Left lung (tissue), 10 donors: ENCODE data around the gene ZCCHC2. TPM values are rescaled to one million over a fixed set of nuclear protein-coding genes. Genes with fewer than 3 reads are reported as not detected.
A peak's percentile ranks its signal among the peaks of the same experiment; 100 is the strongest.

Experiments
- ATAC-seq: fragments of 200-7000 bp; cut with Tn5 transposase; one replicate; pipeline ENCODE4 v1.9.1; 2020; ENCODE audit warnings: moderate library complexity
- DNase-seq, 4 donors: peaks; one replicate each; pipeline ENCODE4 v3.0.0-alpha.2; 2013 to 2020
- H3K27ac ChIP-seq, 2 donors: fragments of 200-600 bp; sonication (generic) in 1 of 2; one replicate each; pipeline versions ENCODE4 v1.5.0 to v1.8.0; 2020 to 2021
- H3K27me3 ChIP-seq, 2 donors: fragments of 200-600 bp; sonication (generic) in 1 of 2; one replicate each; pipeline versions ENCODE4 v1.5.0 to v1.8.0; 2020 to 2021
- H3K36me3 ChIP-seq, 2 donors: fragments of 200-600 bp; sonication (generic) in 1 of 2; one replicate each; pipeline versions ENCODE4 v1.5.0 to v1.8.0; 2020 to 2021
- H3K4me1 ChIP-seq, 2 donors: fragments of 200-600 bp; one replicate each; pipeline ENCODE4 v1.8.0; 2021
- H3K4me3 ChIP-seq, 2 donors: fragments of 200-600 bp; sonication (generic) in 1 of 2; one replicate each; pipeline versions ENCODE4 v1.5.0 to v1.8.0; 2020 to 2021; ENCODE audit warnings: mild to moderate bottlenecking in 1 of 2
- H3K9me3 ChIP-seq, 2 donors: fragments of 200-600 bp; sonication (generic) in 1 of 2; one replicate each; pipeline versions ENCODE4 v1.5.0 to v1.8.0; 2020 to 2021
- CTCF ChIP-seq, 2 donors: fragments of 200-600 bp; sonication (generic) in 1 of 2; IDR thresholded peaks; one replicate each; pipeline versions ENCODE4 v1.5.0 to v1.8.0; 2021; ENCODE audit warnings: antibody characterized with exemption in 2 of 2
- intact Hi-C, 2 donors: fragments of 100-400 bp; cut with DNase I; formaldehyde crosslinking; loops; one replicate each; pipeline versions ENCODE4 v1.11.2 to v1.14.2; 2022
- polyA plus RNA-seq, 6 donors: library from polyadenylated mRNA; unstranded; fragments of 120-200 nt; gene quantifications; one replicate each; pipeline ENCODE4 v1.2.1, GENCODE V29; 2013; ENCODE audit not compliant: insufficient read length in 6 of 6
- total RNA-seq, 2 donors: library from RNA; stranded (reverse); fragmentation: NEBNext Ultra II Directional; extraction: Animal tissue kit (Norgen Biotek cat#: 25700); gene quantifications; one replicate each; pipeline ENCODE4 v1.2.1, GENCODE V29; 2021
- donor health status: DM: no; HTN: yes; CAD: no.
- donor health status: DM: no; HTN: no; CAD: no.

ZCCHC2 gene
- total and polyA plus RNA-seq, 8 donors: 14.9 to 34.5 (median 17.0) TPM

- Histone ChIP-seq H3K4me1 (no peaks in the 10 kb centered on the region), H3K4me3 (no peak overlapping the region), H3K9me3 (no peaks in the 10 kb centered on the region), H3K27me3 (peaks cover 3 to 21% of the 10 kb centered on the region in 2 donors), H3K36me3 (no peaks in the 10 kb centered on the region), H3K27ac (no peak overlapping the region)
- DNase-seq (no peak), ATAC-seq (peak; percentile 24)
- intact Hi-C loops: no loop called here
- no peak for TF ChIP-seq CTCF (IDR thresholded peaks at IDR 0.05)
These were observed 91.7 kb downstream of the ZCCHC2 start for GRCh38 chr18:62614494-62614893.

- Histone ChIP-seq H3K4me1 (no peaks in the 10 kb centered on the region), H3K36me3 (no peaks in the 10 kb centered on the region), H3K9me3 (no peaks in the 10 kb centered on the region), H3K4me3 (no peak overlapping the region), H3K27ac (no peak overlapping the region), H3K27me3 (peaks cover 1 to 15% of the 10 kb centered on the region in 2 donors)
- intact Hi-C loops: no loop called here
- no peak for ATAC-seq
- no peak for TF ChIP-seq CTCF (IDR thresholded peaks at IDR 0.05)
- DNase-seq: no peak
These were observed 93.5 kb downstream of the ZCCHC2 start for GRCh38 chr18:62616331-62616805.

GRCh38 chr18:62617793-62618591 lies 95.2 kb downstream of the ZCCHC2 start:
- ATAC-seq: no peak
- no peaks in the 10 kb centered on the region for H3K9me3 ChIP-seq
- H3K4me1 ChIP-seq: no peaks in the 10 kb centered on the region
- no peak overlapping the region for H3K4me3 ChIP-seq
- no peak for DNase-seq
- no peak for TF ChIP-seq CTCF (IDR thresholded peaks at IDR 0.05)
- intact Hi-C loops: no loop called here
- H3K27me3 ChIP-seq: no peaks in the 10 kb centered on the region
- no peak overlapping the region for H3K27ac ChIP-seq
- H3K36me3 ChIP-seq: no peaks in the 10 kb centered on the region

- Histone ChIP-seq H3K4me1 (no peaks in the 10 kb centered on the region), H3K4me3 (no peak overlapping the region), H3K36me3 (no peaks in the 10 kb centered on the region), H3K27ac (no peak overlapping the region), H3K9me3 (no peaks in the 10 kb centered on the region), H3K27me3 (no peaks in the 10 kb centered on the region)
- ATAC-seq (no peak), DNase-seq (no peak)
- no peak for TF ChIP-seq CTCF (IDR thresholded peaks at IDR 0.05)
- intact Hi-C loops: no loop called here
These were observed 95.9 kb downstream of the ZCCHC2 start for GRCh38 chr18:62618735-62619134.

GRCh38 chr18:62621546-62621945 lies 98.7 kb downstream of the ZCCHC2 start:
- DNase-seq: no peak

More at GRCh38 chr18:62621546-62621945, 98.7 kb downstream of the ZCCHC2 start:
- no peaks in the 10 kb centered on the region for H3K4me1 ChIP-seq
- H3K27ac ChIP-seq: peak overlapping the region in 1 of 2 donors; percentile 55
- intact Hi-C loops: no loop called here
- TF ChIP-seq CTCF (IDR thresholded peaks at IDR 0.05): no peak
- no peaks in the 10 kb centered on the region for H3K36me3 ChIP-seq
- no peaks in the 10 kb centered on the region for H3K9me3 ChIP-seq
- ATAC-seq: no peak
- H3K4me3 ChIP-seq: no peak overlapping the region
- no peaks in the 10 kb centered on the region for H3K27me3 ChIP-seq
